CD4-positive, CD25-positive, alpha-beta regulatory T cell (primary cell): Measurements from ENCODE around the gene HTRA1. TPM values are rescaled to one million over a fixed set of nuclear protein-coding genes. Genes with fewer than 3 reads are reported as not detected.

ENCODE experiments used
- ATAC-seq, 2 donors: fragments of 150-1000 bp; cut with Tn5 transposase; one replicate each; pipeline ENCODE4 v1.10.0; 2021; ENCODE audit warnings: low read depth in 2 of 2, moderate number of reproducible peaks in 2 of 2, moderate library complexity in 1 of 2
- DNase-seq, 3 donors: peaks; one replicate each; pipeline versions ENCODE4 v3.0.0 to v3.0.0-alpha.2; 2012 to 2022; ENCODE audit warnings: mixed read lengths in 1 of 3
- H3K27ac ChIP-seq: one replicate; pipeline ENCODE4 v1.7.0; 2013; ENCODE audit warnings: mild to moderate bottlenecking, low read length; ENCODE audit not compliant: insufficient read depth, poor library complexity, severe bottlenecking
- H3K27me3 ChIP-seq: one replicate; pipeline ENCODE4 v1.7.0; 2013; ENCODE audit warnings: low read length; ENCODE audit not compliant: control insufficient read depth, insufficient read depth
- H3K36me3 ChIP-seq: one replicate; pipeline ENCODE4 v1.7.0; 2013; ENCODE audit warnings: mild to moderate bottlenecking, low read length, moderate library complexity; ENCODE audit not compliant: control insufficient read depth, insufficient read depth
- H3K4me1 ChIP-seq: 2 replicates; pipeline ENCODE4 v1.7.0; 2013; ENCODE audit warnings: mild to moderate bottlenecking, low read length; ENCODE audit not compliant: insufficient read depth, control insufficient read depth, poor library complexity, severe bottlenecking
- H3K4me3 ChIP-seq: one replicate; pipeline ENCODE4 v1.7.0; 2013; ENCODE audit warnings: low read depth, mild to moderate bottlenecking, low read length, moderate library complexity
- H3K9me3 ChIP-seq, 2 experiments: 1 replicate in 1 of 2; 2 replicates in 1 of 2; pipeline ENCODE4 v1.7.0; 2013; ENCODE audit warnings: low read length in 2 of 2, mild to moderate bottlenecking in 1 of 2, moderate library complexity in 1 of 2; ENCODE audit not compliant: control insufficient read depth in 2 of 2
- H3K27ac Mint-ChIP-seq, 3 donors: one replicate each; pipeline ENCODE4 v1.8.0; 2020 to 2022; ENCODE audit warnings: mild to moderate bottlenecking in 3 of 3, mixed read lengths in 3 of 3, moderate library complexity in 2 of 3
- H3K27me3 Mint-ChIP-seq: one replicate; pipeline ENCODE4 v1.8.0; 2022; ENCODE audit warnings: mild to moderate bottlenecking, mixed read lengths
- H3K36me3 Mint-ChIP-seq: one replicate; pipeline ENCODE4 v1.8.0; 2020; ENCODE audit warnings: mixed read lengths
- H3K4me1 Mint-ChIP-seq, 4 donors: one replicate each; pipeline ENCODE4 v1.8.0; 2020 to 2022; ENCODE audit warnings: mixed read lengths in 4 of 4, mild to moderate bottlenecking in 1 of 4
- H3K4me3 Mint-ChIP-seq, 4 donors: one replicate each; pipeline ENCODE4 v1.8.0; 2020 to 2022; ENCODE audit warnings: mild to moderate bottlenecking in 4 of 4, mixed read lengths in 4 of 4, moderate library complexity in 3 of 4
- H3K9me3 Mint-ChIP-seq, 7 donors: one replicate each; pipeline ENCODE4 v1.8.0; 2020 to 2022; ENCODE audit warnings: mixed read lengths in 7 of 7, mild to moderate bottlenecking in 3 of 7, moderate library complexity in 2 of 7
- polyA plus RNA-seq, 4 donors: library from polyadenylated mRNA; unstranded; fragments of 300-500 nt; fragmentation: Illumina TruSeq; gene quantifications; one replicate each; pipeline ENCODE4 v1.2.3, GENCODE V29; 2021
- total RNA-seq: library from RNA; stranded (reverse); gene quantifications from one replicate; pipeline ENCODE4 v1.2.3, GENCODE V29; 2022

Gene HTRA1
- total and polyA plus RNA-seq, 5 donors from 2014 or later: not detected

- DNase-seq (no peak), ATAC-seq (no peak)
- Mint-ChIP-seq H3K4me1 (no peaks in the 10 kb centered on the region), H3K27me3 (peaks cover 12% of the 10 kb centered on the region), H3K27ac (no peak overlapping the region), H3K36me3 (no peaks in the 10 kb centered on the region), H3K9me3 (peaks cover 0 to 3% (median 0%) of the 10 kb centered on the region in 7 donors), H3K4me3 (no peak overlapping the region)
- Histone ChIP-seq H3K4me3 (no peak overlapping the region), H3K27ac (no peak overlapping the region), H3K36me3 (no peaks in the 10 kb centered on the region), H3K4me1 (no peaks in the 10 kb centered on the region), H3K9me3 (no peaks in the 10 kb centered on the region), H3K27me3 (no peaks in the 10 kb centered on the region)
These were observed 63.5 kb downstream of the HTRA1 start for GRCh38 chr10:122524811-122525210.

GRCh38 chr10:122525788-122526187 is 64.4 kb downstream of the HTRA1 start:
- H3K36me3 Mint-ChIP-seq: no peaks in the 10 kb centered on the region
- no peaks in the 10 kb centered on the region for H3K9me3 ChIP-seq
- H3K36me3 ChIP-seq: no peaks in the 10 kb centered on the region
- H3K4me1 ChIP-seq: no peaks in the 10 kb centered on the region
- peaks cover 12% of the 10 kb centered on the region for H3K27me3 Mint-ChIP-seq
- peaks cover 5% of the 10 kb centered on the region for H3K27me3 ChIP-seq
- H3K27ac ChIP-seq: no peak overlapping the region
- DNase-seq (no peak), ATAC-seq (no peak)
- no peak overlapping the region for H3K4me3 Mint-ChIP-seq
- H3K4me3 ChIP-seq: no peak overlapping the region
- H3K27ac Mint-ChIP-seq: no peak overlapping the region
- H3K9me3 Mint-ChIP-seq: peaks cover 0 to 3% (median 0%) of the 10 kb centered on the region in 7 donors
- no peaks in the 10 kb centered on the region for H3K4me1 Mint-ChIP-seq

GRCh38 chr10:122526892-122527291 is 65.5 kb downstream of the HTRA1 start:
- DNase-seq (no peak), ATAC-seq (no peak)
- H3K36me3 ChIP-seq: no peaks in the 10 kb centered on the region
- H3K9me3 Mint-ChIP-seq: peaks cover 0 to 3% (median 0%) of the 10 kb centered on the region in 7 donors
- H3K9me3 ChIP-seq: no peaks in the 10 kb centered on the region
- no peaks in the 10 kb centered on the region for H3K4me1 Mint-ChIP-seq
- H3K27ac ChIP-seq: no peak overlapping the region
- H3K4me3 Mint-ChIP-seq: no peak overlapping the region
- no peaks in the 10 kb centered on the region for H3K36me3 Mint-ChIP-seq
- no peak overlapping the region for H3K4me3 ChIP-seq
- no peak overlapping the region for H3K27ac Mint-ChIP-seq
- H3K4me1 ChIP-seq: no peaks in the 10 kb centered on the region
- H3K27me3 Mint-ChIP-seq: peaks cover 19% of the 10 kb centered on the region
- H3K27me3 ChIP-seq: peaks cover 10% of the 10 kb centered on the region

GRCh38 chr10:122530177-122530576 is 68.8 kb downstream of the HTRA1 start:
- no peak overlapping the region for H3K4me3 Mint-ChIP-seq
- H3K9me3 Mint-ChIP-seq: no peaks in the 10 kb centered on the region
- Histone ChIP-seq H3K27me3 (peaks cover 10% of the 10 kb centered on the region), H3K4me1 (no peaks in the 10 kb centered on the region), H3K27ac (no peak overlapping the region), H3K4me3 (no peak overlapping the region), H3K9me3 (no peaks in the 10 kb centered on the region), H3K36me3 (no peaks in the 10 kb centered on the region)
- DNase-seq (no peak), ATAC-seq (no peak)
- peaks cover 8% of the 10 kb centered on the region for H3K27me3 Mint-ChIP-seq
- H3K27ac Mint-ChIP-seq: no peak overlapping the region
- H3K4me1 Mint-ChIP-seq: no peaks in the 10 kb centered on the region
- H3K36me3 Mint-ChIP-seq: no peaks in the 10 kb centered on the region

GRCh38 chr10:122531261-122531660 is 69.9 kb downstream of the HTRA1 start:
- H3K27ac Mint-ChIP-seq: no peak overlapping the region
- Histone ChIP-seq H3K36me3 (no peaks in the 10 kb centered on the region), H3K4me3 (no peak overlapping the region), H3K27me3 (peaks cover 10% of the 10 kb centered on the region), H3K9me3 (no peaks in the 10 kb centered on the region), H3K27ac (no peak overlapping the region), H3K4me1 (no peaks in the 10 kb centered on the region)
- no peak for DNase-seq
- H3K9me3 Mint-ChIP-seq: peaks cover 0 to 2% (median 0%) of the 10 kb centered on the region in 7 donors
- ATAC-seq: no peak
- H3K36me3 Mint-ChIP-seq: no peaks in the 10 kb centered on the region
- peaks cover 3 to 7% (median 6%) of the 10 kb centered on the region in 4 donors for H3K4me1 Mint-ChIP-seq
- no peak overlapping the region for H3K4me3 Mint-ChIP-seq
- peaks cover 15% of the 10 kb centered on the region for H3K27me3 Mint-ChIP-seq

- Mint-ChIP-seq H3K36me3 (no peaks in the 10 kb centered on the region), H3K4me3 (no peak overlapping the region), H3K4me1 (peaks cover 3 to 7% (median 6%) of the 10 kb centered on the region in 4 donors), H3K9me3 (peaks cover 0 to 2% (median 0%) of the 10 kb centered on the region in 7 donors), H3K27ac (no peak overlapping the region), H3K27me3 (peaks cover 15% of the 10 kb centered on the region)
- ATAC-seq: no peak
- Histone ChIP-seq H3K4me1 (no peaks in the 10 kb centered on the region), H3K36me3 (no peaks in the 10 kb centered on the region), H3K9me3 (no peaks in the 10 kb centered on the region), H3K27ac (no peak overlapping the region), H3K27me3 (peaks cover 10% of the 10 kb centered on the region), H3K4me3 (no peak overlapping the region)
- DNase-seq: no peak
These were observed 70.6 kb downstream of the HTRA1 start for GRCh38 chr10:122531939-122532338.

- no peaks in the 10 kb centered on the region for H3K36me3 Mint-ChIP-seq
- H3K27ac ChIP-seq: no peak overlapping the region
- no peak for ATAC-seq
- no peak for DNase-seq
- no peak overlapping the region for H3K4me3 Mint-ChIP-seq
- H3K27ac Mint-ChIP-seq: no peak overlapping the region
- H3K27me3 Mint-ChIP-seq: peaks cover 15% of the 10 kb centered on the region
- no peaks in the 10 kb centered on the region for H3K36me3 ChIP-seq
- H3K4me3 ChIP-seq: no peak overlapping the region
- peaks cover 3 to 7% (median 6%) of the 10 kb centered on the region in 4 donors for H3K4me1 Mint-ChIP-seq
- peaks cover 10% of the 10 kb centered on the region for H3K27me3 ChIP-seq
- no peaks in the 10 kb centered on the region for H3K9me3 ChIP-seq
- no peaks in the 10 kb centered on the region for H3K4me1 ChIP-seq
- H3K9me3 Mint-ChIP-seq: peaks cover 0 to 2% (median 0%) of the 10 kb centered on the region in 7 donors
These were observed 71.4 kb downstream of the HTRA1 start for GRCh38 chr10:122532601-122533296.

GRCh38 chr10:122537545-122537944 is 76.2 kb downstream of the HTRA1 start:
- Histone ChIP-seq H3K4me1 (peaks cover 15% of the 10 kb centered on the region), H3K27ac (no peak overlapping the region), H3K27me3 (no peaks in the 10 kb centered on the region), H3K4me3 (no peak overlapping the region), H3K9me3 (no peaks in the 10 kb centered on the region), H3K36me3 (no peaks in the 10 kb centered on the region)
- Mint-ChIP-seq H3K9me3 (peaks cover 0 to 2% (median 0%) of the 10 kb centered on the region in 7 donors), H3K4me1 (peaks cover 6 to 28% (median 18%) of the 10 kb centered on the region in 4 donors), H3K27ac (no peak overlapping the region), H3K36me3 (no peaks in the 10 kb centered on the region), H3K4me3 (no peak overlapping the region), H3K27me3 (peaks cover 7% of the 10 kb centered on the region)
- ATAC-seq (no peak), DNase-seq (no peak)
